Psoas muscle (tissue), 8 donors: Measurements from ENCODE around the gene DDIT4. TPM values are rescaled to one million over a fixed set of nuclear protein-coding genes. Genes with fewer than 3 reads are reported as not detected.

Experiments
- ATAC-seq, 4 donors: fragments of 200-7000 bp; cut with Tn5 transposase; one replicate each; pipeline ENCODE4 v1.9.1; 2020; ENCODE audit warnings: moderate library complexity in 3 of 4, mild to moderate bottlenecking in 2 of 4
- DNase-seq, 2 donors: peaks; one replicate each; pipeline ENCODE4 v3.0.0-alpha.2; 2020
- H3K27ac ChIP-seq: fragments of 200-600 bp; one replicate; pipeline ENCODE4 v1.8.0; 2022
- H3K27me3 ChIP-seq, 3 donors: fragments of 200-600 bp in 1 of 3; one replicate each; pipeline versions ENCODE4 v1.6.1 to v1.8.0; 2013 to 2022; ENCODE audit warnings: low read length in 2 of 3, mild to moderate bottlenecking in 2 of 3, moderate library complexity in 1 of 3; ENCODE audit not compliant: insufficient read depth in 3 of 3
- H3K36me3 ChIP-seq, 2 donors: fragments of 200-600 bp in 1 of 2; one replicate each; pipeline versions ENCODE4 v1.6.1 to v1.8.0; 2013 to 2022; ENCODE audit warnings: low read depth in 1 of 2, mild to moderate bottlenecking in 1 of 2, moderate library complexity in 1 of 2; ENCODE audit not compliant: insufficient read depth in 1 of 2
- H3K4me1 ChIP-seq: fragments of 200-600 bp; one replicate; pipeline ENCODE4 v1.8.0; 2022
- H3K4me3 ChIP-seq: fragments of 200-600 bp; one replicate; pipeline ENCODE4 v1.8.0; 2022; ENCODE audit warnings: mild to moderate bottlenecking
- H3K9me3 ChIP-seq: fragments of 200-600 bp; one replicate; pipeline ENCODE4 v1.8.0; 2022
- WGBS, 3 donors: extraction: QIAGEN DNeasy Blood & Tissue Kit; methylation state at CpG; one replicate each; pipeline versions ENCODE4 v1.1.6 to v1.1.7; 2013; 5-methylcytosine and 5-hydroxymethylcytosine counted together
- intact Hi-C, 2 donors: fragments of 100-400 bp; cut with DNase I; formaldehyde crosslinking; loops; one replicate each; pipeline versions ENCODE4 v1.11.0 to v1.14.2; 2022
- polyA plus RNA-seq, 3 donors: library from polyadenylated mRNA; stranded (reverse); fragments of 200-250 nt; gene quantifications; one replicate each; pipeline ENCODE4 v1.2.3, GENCODE V29; 2013
- total RNA-seq, 4 donors: library from RNA; stranded (reverse); fragmentation: NEBNext Ultra II Directional in 2 of 4; extraction: Animal tissue kit (Norgen Biotek cat#: 25700) in 2 of 4; gene quantifications; one replicate each; pipeline versions ENCODE4 v1.2.1 to v1.2.4, GENCODE V29; 2021 to 2023
- TF ChIP-seq, protein P1 (sequence below): fragments of 200-600 bp; IDR thresholded peaks from one replicate; pipeline ENCODE4 v1.8.0; 2022; ENCODE audit warnings: antibody characterized with exemption
- donor health status: healthy with polysubstance abuse.
- donor health status: DM: no; HTN: no; CAD: no; lungs with moderate emphysema.
- donor health status: Bipolar disorder and iron deficiency.
- donor health status: healthy.
- donor health status: DM: yes; HTN: yes; CAD: no.
- donor health status: DM: no; HTN: no; CAD: no.
- donor health status: DM: no; HTN: no; CAD: no.
- donor health status: DM: yes; HTN: yes; CAD: no.

DDIT4 gene
- total and polyA plus RNA-seq, 7 donors, result 16.1 to 744 (median 114) TPM

- DNase-seq (no peak), ATAC-seq (peak; percentile 74 to 80 (median 75))
- H3K9me3 ChIP-seq, result no peaks in the 10 kb centered on the region
- intact Hi-C loops, result loop anchor here (5.0 to 10.0 kb wide), 3 partner anchors 37 to 82 kb away; partner anchors contain the start of gene DDIT4 (in 1 of the 2)
- no peak overlapping the region for H3K4me3 ChIP-seq
- H3K27me3 ChIP-seq, result no peaks in the 10 kb centered on the region
- 54 to 73% (median 61%) methylated on average over 6 of the region's 6 CpGs for WGBS, 3 donors
- H3K27ac ChIP-seq, result peak overlapping the region; percentile 91
- H3K36me3 ChIP-seq, result peaks cover 4 to 46% of the 10 kb centered on the region in 2 donors
- H3K4me1 ChIP-seq, result peaks cover 47% of the 10 kb centered on the region
- TF ChIP-seq, protein P1, sequence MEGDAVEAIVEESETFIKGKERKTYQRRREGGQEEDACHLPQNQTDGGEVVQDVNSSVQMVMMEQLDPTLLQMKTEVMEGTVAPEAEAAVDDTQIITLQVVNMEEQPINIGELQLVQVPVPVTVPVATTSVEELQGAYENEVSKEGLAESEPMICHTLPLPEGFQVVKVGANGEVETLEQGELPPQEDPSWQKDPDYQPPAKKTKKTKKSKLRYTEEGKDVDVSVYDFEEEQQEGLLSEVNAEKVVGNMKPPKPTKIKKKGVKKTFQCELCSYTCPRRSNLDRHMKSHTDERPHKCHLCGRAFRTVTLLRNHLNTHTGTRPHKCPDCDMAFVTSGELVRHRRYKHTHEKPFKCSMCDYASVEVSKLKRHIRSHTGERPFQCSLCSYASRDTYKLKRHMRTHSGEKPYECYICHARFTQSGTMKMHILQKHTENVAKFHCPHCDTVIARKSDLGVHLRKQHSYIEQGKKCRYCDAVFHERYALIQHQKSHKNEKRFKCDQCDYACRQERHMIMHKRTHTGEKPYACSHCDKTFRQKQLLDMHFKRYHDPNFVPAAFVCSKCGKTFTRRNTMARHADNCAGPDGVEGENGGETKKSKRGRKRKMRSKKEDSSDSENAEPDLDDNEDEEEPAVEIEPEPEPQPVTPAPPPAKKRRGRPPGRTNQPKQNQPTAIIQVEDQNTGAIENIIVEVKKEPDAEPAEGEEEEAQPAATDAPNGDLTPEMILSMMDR, result no peak
These were observed 38.0 kb upstream of the DDIT4 start for GRCh38 chr10:72235544-72236279.

DNA sequence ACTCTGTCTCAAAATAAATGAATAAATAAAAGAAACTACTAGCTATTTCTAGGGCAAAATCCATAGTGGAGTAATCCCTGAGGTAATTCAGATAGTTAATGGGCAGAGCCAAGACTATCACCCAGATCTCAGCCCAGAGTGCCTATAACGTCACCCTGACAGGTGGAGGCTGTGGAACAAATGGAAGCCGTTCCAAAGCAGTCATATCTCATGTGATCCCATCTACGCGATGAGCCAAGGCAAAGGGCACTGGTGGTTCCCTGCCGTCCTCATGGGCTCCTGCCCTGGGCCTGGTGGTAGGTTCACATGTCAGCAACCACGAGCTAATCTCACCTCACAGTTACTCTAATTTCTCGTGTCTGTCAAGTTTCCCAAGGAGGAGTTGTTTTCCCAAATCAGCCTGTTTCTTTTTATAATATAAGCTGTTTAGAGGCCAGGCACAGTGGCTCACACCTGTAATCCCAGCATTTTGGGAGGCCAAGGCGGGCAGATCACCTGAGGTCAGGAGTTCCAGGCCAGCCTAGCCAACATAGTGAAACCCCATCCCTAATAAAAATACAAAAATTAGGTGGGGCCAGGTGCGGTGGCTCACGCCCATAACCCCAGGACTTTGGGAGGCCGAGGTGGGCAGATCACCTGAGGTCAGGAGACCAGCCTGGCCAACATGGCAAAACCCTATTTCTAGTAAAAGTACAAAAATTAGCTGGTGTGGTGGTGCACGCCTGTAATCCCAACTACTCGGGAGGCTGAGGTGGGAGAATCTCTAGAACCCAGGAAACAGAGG is 35.1 kb upstream of the DDIT4 start:
- Histone ChIP-seq H3K27ac (peak overlapping the region; percentile 91), H3K4me3 (no peak overlapping the region), H3K27me3 (no peaks in the 10 kb centered on the region), H3K4me1 (peaks cover 42% of the 10 kb centered on the region), H3K36me3 (peaks cover 0 to 27% of the 10 kb centered on the region in 2 donors), H3K9me3 (no peaks in the 10 kb centered on the region)
- ATAC-seq (peak; percentile 86 to 92 (median 90)), DNase-seq (peak; percentile 57 to 86)
- intact Hi-C loops, result loop anchor here (5.0 to 10.0 kb wide), 3 partner anchors 34 to 79 kb away; partner anchors contain the start of gene DDIT4 (in 1 of the 2)
- TF ChIP-seq, protein P1, result no peak
- 34 to 54% (median 37%) methylated on average over 13 of the region's 13 CpGs for WGBS, 3 donors

GRCh38 chr10:72239409-72239808 is 34.3 kb upstream of the DDIT4 start:
- Histone ChIP-seq H3K27me3 (no peaks in the 10 kb centered on the region), H3K9me3 (no peaks in the 10 kb centered on the region), H3K4me3 (no peak overlapping the region), H3K27ac (peak overlapping the region; percentile 91), H3K4me1 (peaks cover 50% of the 10 kb centered on the region), H3K36me3 (peaks cover 0 to 19% of the 10 kb centered on the region in 2 donors)
- TF ChIP-seq, protein P1, result no peak
- DNase-seq, result no peak
- intact Hi-C loops, result loop anchor here (5.0 to 10.0 kb wide), 3 partner anchors 33 to 78 kb away; partner anchors contain the start of gene DDIT4 (in 1 of the 2)
- ATAC-seq, result peak in 3 of 4 donors; percentile 31 to 48 (median 37)
- 13 to 37% (median 30%) methylated on average over 1 of the region's 1 CpG for WGBS, 3 donors

GRCh38 chr10:72240371-72240770 is 33.4 kb upstream of the DDIT4 start:
- intact Hi-C loops, result no loop called here
- peaks cover 53% of the 10 kb centered on the region for H3K4me1 ChIP-seq
- no peak for DNase-seq

More at GRCh38 chr10:72240371-72240770, 33.4 kb upstream of the DDIT4 start:
- WGBS, 3 donors, result 88 to 97% (median 95%) methylated on average over 6 to 7 of the region's 7 CpGs
- Histone ChIP-seq H3K27me3 (no peaks in the 10 kb centered on the region), H3K36me3 (peaks cover 0 to 9% of the 10 kb centered on the region in 2 donors), H3K27ac (no peak overlapping the region), H3K9me3 (no peaks in the 10 kb centered on the region), H3K4me3 (no peak overlapping the region)
- TF ChIP-seq, protein P1, result no peak
- no peak for ATAC-seq
